ENCODE measurements around the gene CCL27.

- TF ChIP-seq RFX5 (IDR thresholded peaks at IDR 0.05; ENCODE audit: borderline replicate concordance, low read depth, low read length) (no peak), CHD2 (IDR thresholded peaks at IDR 0.05; ENCODE audit: low read length) (no peak), GTF2F1 (IDR thresholded peaks at IDR 0.05; ENCODE audit: borderline replicate concordance, low read depth, low read length) (no peak), CTCF (IDR thresholded peaks at IDR 0.05; ENCODE audit: control extremely low read depth in 1 of 3, insufficient read depth in 1 of 3, low read depth in 1 of 3, low read length in 3 of 3) (no peak), TAF1 (IDR thresholded peaks at IDR 0.05; ENCODE audit: low read depth, low read length) (no peak), EZH2 (IDR thresholded peaks at IDR 0.05; ENCODE audit: low read depth, low read length, severe bottlenecking) (no peak), ZNF274 (IDR thresholded peaks at IDR 0.05; ENCODE audit: borderline replicate concordance, extremely low read depth, low read length) (no peak), SP1 (IDR thresholded peaks at IDR 0.05; ENCODE audit: low read depth, low read length) (no peak), ATF2 (IDR thresholded peaks at IDR 0.05; ENCODE audit: low read length) (no peak)
These were observed 28.8 kb upstream of the CCL27 start, which contains the start of gene CCL19 for GRCh38 chr9:34690983-34691935.

Measured in H1 (cell line).